Coronary artery (tissue), 2 donors: Measurements from ENCODE around the gene BUB1.
"Not testable (repeated sequence)": the region's sequence is repeated elsewhere in the genome, so short reads cannot be mapped to it uniquely, and the experiment has no call there.

Experiments
- DNase-seq: peaks from one replicate; pipeline ENCODE4 v3.0.0-alpha.2; 2017; ENCODE audit warnings: low spot score
- H3K27ac ChIP-seq, 2 donors: fragments of 200-600 bp; sonication (generic); one replicate each; pipeline ENCODE4 v1.5.1; 2016 to 2019
- H3K4me3 ChIP-seq: fragments of 200-600 bp; sonication (generic); 2 replicates; pipeline ENCODE4 v1.5.1; 2016; ENCODE audit warnings: mild to moderate bottlenecking, moderate library complexity
- TF ChIP-seq, protein P1 (sequence below): fragments of 200-600 bp; sonication (generic); IDR thresholded peaks from one replicate; pipeline ENCODE4 v1.5.1; 2019; ENCODE audit warnings: antibody characterized with exemption

The BUB1 gene

GRCh38 chr2:110708455-110708854 is 30.6 kb upstream of the BUB1 start:
- no peak for DNase-seq
- no peak overlapping the region for H3K27ac ChIP-seq
- TF ChIP-seq, protein P1, sequence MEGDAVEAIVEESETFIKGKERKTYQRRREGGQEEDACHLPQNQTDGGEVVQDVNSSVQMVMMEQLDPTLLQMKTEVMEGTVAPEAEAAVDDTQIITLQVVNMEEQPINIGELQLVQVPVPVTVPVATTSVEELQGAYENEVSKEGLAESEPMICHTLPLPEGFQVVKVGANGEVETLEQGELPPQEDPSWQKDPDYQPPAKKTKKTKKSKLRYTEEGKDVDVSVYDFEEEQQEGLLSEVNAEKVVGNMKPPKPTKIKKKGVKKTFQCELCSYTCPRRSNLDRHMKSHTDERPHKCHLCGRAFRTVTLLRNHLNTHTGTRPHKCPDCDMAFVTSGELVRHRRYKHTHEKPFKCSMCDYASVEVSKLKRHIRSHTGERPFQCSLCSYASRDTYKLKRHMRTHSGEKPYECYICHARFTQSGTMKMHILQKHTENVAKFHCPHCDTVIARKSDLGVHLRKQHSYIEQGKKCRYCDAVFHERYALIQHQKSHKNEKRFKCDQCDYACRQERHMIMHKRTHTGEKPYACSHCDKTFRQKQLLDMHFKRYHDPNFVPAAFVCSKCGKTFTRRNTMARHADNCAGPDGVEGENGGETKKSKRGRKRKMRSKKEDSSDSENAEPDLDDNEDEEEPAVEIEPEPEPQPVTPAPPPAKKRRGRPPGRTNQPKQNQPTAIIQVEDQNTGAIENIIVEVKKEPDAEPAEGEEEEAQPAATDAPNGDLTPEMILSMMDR = no peak
- H3K4me3 ChIP-seq = no peak overlapping the region

GRCh38 chr2:110707386-110707965 is 29.6 kb upstream of the BUB1 start:
- no peak overlapping the region for H3K4me3 ChIP-seq
- DNase-seq = no peak
- H3K27ac ChIP-seq = no peak overlapping the region
- TF ChIP-seq, protein P1 = no peak

DNA sequence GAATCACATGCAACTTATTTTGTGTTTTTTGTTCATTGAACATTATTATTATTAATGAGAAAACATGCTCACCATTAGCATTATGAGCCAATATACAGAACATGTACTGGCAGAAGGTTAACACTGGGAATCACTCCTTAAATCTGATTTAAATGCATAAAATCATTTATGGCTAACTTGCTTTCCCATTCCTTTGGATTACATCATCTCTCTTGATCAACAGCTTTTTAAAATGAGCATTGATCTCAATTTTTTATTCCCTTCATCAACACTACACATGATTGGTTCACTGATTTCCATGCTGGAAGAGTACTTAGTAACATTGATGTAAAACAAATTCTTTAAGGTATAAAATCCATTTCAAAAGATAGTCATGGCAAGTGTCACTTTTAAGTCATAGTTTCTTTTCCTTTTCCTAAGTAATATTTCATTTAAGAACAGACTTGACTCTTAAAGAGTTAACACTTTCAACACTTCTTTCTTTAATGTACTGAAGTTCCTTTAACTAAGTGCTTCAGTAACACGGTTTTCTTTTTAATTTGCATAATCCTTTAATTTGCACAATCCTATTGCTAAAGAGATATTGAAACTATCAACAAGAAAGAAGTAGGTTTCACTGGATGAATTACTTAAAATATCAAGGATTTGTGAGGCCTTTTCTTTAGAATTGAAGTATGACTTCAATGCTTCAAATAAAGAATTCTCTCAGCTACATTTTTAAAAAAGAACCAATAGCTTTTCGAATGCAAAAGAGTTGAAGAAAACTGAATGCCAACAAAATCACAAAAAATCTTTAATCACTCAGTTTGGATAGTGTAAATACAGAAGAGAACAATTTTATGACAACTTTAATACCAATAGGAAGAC is 24.9 kb upstream of the BUB1 start:
- DNase-seq = no peak
- TF ChIP-seq, protein P1 = no peak
- no peak overlapping the region for H3K4me3 ChIP-seq
- H3K27ac ChIP-seq = no peak overlapping the region

DNA sequence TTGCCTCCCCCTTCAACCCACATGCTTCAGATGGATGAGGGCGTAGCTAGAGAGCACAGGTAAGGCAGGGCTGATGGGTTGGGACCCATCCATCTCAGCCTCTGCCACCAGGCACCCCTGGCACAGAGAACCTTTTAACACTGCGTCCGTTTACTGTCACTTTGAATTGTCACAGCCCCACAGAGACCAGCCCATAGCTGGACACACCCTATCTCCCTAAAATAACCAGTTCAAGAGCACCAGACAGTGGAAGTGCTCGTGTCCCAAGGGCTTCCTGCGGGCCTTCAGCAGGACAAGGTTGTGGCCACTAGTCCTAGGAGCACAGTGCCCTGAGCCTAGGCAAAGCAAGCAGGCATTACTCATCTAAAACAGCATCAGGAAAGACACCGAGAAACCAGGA is 20.4 kb upstream of the BUB1 start:
- H3K27ac ChIP-seq, DNase-seq, H3K4me3 ChIP-seq: not testable (repeated sequence)

GRCh38 chr2:110695146-110695898 is 17.5 kb upstream of the BUB1 start:
- not testable (repeated sequence) for DNase-seq, H3K27ac ChIP-seq, H3K4me3 ChIP-seq

GRCh38 chr2:110691612-110692258 is 13.9 kb upstream of the BUB1 start:
- TF ChIP-seq, protein P1 = no peak

GRCh38 chr2:110690083-110690965 is 12.5 kb upstream of the BUB1 start:
- no peak overlapping the region for H3K4me3 ChIP-seq

More at GRCh38 chr2:110691612-110692258, 13.9 kb upstream of the BUB1 start:
- H3K27ac ChIP-seq = no peak overlapping the region
- no peak overlapping the region for H3K4me3 ChIP-seq
- no peak for DNase-seq

More at GRCh38 chr2:110690083-110690965, 12.5 kb upstream of the BUB1 start:
- TF ChIP-seq, protein P1 = no peak
- DNase-seq = no peak
- H3K27ac ChIP-seq = no peak overlapping the region
